HG02763 (cell line): Measurements from ENCODE around the gene GFRA4.

ENCODE experiments used
- ATAC-seq: cut with Tn5 transposase; IDR thresholded peaks from one replicate; pipeline ENCODE4 v1.9.1; 2021; ENCODE audit warnings: mild to moderate bottlenecking, moderate library complexity; ENCODE audit not compliant: unreplicated experiment

GFRA4 gene

DNA sequence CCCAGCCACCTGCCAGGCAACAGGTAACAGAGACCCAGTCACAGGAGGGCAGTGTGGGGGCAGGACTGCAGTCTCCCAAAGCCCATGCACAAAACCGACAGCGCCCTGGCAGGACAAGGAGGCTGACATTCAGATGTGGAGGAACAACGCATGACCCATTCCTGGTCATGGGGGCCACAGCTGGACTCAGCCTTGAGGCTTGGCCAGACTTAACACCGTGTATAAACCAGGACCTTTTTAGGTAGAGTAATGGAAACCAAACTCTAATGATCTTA, 8.1 kb downstream of the GFRA4 start:
- no peak for ATAC-seq

DNA sequence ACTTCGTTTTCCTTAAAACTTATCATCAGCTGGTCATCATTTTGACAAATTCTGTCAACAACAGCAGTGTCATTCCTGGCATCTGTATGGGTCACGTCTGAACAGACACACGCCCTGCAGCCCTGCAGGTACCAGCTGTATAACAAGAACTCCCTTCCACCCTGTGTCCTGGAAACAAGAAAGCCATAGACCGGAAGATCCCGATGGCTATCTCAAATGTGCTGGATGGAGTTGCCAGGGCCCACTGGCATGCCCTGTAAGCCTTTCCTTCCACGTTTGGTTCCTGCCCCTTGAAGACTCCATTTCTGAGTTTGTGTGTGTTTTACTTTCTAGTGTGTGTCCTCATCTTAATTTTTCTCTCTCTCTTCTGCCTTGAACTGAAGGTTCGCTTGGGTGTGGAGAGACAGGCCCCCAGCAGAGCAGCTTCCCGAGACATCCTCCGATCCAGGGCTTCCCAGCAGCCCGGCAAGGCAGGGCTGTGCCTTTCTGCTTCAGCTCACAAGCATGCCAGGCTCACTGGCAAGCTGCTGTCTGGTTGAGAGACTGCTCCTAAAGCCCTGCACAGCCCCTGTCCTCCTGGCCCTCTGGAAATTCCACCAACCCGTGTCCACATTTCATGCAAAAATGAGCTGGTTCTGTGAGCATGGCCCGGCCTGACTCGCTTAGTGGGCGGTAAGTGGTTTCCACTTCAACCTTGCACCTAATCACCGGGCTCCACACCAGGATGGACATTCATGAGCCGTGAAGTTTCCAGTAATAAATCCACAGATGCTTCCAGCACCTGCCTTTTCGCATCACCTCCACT, 8.7 kb downstream of the GFRA4 start:
- ATAC-seq = no peak

DNA sequence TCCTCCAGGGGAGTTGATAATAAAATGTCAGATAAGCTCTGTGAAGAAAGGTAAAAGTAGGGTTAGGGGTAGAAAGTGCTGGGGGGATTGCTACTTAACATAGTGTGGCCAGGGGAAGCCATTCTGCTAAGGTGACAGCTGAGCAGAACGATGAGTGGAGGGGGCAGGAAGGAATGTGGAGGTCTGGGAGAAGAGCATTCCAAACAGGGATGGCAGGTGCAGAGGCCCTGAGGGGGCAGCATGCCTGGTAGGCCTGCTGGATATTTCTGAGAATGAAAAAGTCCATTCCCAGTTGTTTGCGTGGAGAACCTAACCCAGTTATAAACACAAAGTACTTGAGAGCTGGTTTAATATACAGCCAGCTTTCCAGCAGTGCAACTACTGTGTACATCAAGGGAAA, 9.3 kb downstream of the GFRA4 start:
- no peak for ATAC-seq

DNA sequence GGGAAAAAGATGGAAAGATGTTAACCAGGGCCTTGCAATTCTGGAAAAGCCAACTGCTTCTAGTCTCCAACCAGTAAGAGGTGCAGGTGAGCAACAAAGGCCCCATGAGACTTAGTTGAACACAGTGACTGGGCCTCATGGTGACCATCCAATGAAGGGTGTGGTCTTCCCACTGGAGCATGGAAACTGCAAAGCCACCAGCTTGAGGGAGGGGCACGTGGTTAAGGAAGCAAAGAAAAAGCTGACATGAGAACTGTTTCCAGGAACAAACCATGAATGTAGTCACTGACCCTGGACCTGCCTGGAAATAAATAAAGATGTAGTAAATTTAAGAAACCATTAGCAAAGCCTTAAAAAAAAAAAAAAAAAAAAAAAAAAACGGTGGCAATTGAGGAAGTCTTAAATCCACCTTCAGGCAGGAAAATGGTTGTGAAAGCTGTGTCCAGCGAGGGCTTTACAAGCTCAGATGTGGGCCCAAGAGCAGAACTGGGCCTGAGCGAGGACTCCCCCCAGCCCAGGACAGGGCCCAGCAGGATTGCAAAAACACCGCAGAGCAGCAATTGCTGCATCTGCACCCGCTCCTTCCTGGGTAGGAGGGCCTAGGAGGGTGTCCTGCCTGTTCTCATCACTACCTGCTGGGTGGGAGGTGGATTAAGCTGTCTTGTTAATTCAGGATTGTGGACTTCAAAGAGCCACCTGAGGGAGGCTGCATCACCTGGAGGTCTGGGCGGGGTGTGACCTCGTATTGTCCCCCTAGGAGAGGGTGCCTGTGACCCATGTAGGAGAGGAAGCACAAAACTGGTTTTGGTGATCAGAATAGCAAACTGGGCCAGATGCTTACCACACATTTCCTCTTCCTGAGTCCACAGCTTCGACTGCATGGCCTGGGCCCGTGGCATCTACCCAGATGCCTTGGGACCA, 10.3 kb downstream of the GFRA4 start:
- no peak for ATAC-seq

DNA sequence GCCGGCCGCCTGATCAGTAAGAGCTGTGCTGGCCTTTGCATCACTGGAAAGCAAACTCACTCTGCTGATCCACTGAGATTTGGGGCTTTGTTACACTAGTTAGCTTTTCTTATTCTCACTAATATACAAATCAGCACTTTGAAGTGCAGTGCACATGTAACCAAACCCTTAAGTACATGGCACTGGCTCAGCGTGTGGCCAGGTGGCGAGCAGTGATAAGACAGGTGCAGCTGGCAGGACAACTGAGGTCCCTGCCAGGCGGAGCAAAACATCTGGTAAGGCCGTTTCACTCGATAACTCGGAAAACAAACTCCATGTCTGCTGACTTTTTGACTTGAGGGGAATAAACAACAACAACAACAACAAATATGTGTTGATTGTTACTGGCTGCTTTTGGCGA, 11.0 kb downstream of the GFRA4 start:
- no peak for ATAC-seq

DNA sequence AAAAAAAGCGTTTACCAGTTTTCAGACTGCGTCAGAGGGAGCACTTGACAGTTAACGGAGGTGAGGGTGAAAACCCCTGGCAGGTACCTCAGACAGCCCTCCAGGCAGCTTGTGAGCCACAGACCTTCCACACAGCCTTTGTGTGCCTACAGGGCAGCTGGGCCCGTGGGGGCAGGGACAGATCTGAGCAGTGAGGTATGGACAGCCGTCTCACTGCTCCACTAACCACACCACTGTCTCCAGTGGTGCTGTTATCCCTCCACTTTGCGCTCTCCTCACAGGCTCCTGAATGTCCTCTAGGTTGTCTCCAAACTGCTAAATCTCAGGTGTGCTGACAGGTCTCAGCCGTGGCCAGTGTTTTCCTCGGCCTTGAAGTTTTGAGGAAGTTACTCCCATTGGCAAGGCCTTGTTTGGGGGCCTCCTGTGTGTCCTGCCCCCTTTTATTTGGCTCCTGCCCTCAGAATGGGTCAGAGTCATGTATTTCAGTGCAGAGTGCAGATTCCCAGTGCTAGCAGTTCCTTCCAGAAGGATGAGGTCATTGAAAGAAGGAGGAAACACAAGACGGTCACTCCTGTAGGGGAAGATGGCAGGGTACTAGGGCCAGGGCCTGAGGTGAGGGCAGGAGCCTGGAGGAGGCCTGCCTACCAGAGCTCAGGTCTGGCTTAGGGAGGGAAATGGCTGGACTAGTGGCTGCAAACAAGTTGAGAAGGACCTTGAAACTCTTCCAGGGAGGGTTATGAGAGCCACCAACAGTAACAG, 11.8 kb downstream of the GFRA4 start:
- no peak for ATAC-seq

DNA sequence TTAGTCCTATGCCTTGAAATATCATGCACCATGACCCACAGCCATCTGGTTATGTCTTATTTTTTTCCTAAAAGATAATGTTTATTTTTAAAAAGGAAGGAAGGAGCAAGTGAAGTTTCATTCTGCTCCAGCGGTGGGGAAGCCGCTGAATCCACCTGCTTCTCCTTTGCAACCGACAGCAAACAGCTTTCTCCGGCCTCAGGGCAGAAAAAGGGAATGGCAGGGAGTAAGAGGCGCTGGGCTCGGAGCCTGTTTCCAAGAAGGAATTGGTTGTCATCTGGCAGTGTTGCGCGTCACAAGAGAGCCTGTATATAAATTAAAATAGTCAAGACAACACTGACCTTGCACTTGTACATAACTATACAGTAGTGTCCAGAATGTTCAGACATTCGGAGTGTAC, 14.2 kb downstream of the GFRA4 start:
- ATAC-seq = no peak

DNA sequence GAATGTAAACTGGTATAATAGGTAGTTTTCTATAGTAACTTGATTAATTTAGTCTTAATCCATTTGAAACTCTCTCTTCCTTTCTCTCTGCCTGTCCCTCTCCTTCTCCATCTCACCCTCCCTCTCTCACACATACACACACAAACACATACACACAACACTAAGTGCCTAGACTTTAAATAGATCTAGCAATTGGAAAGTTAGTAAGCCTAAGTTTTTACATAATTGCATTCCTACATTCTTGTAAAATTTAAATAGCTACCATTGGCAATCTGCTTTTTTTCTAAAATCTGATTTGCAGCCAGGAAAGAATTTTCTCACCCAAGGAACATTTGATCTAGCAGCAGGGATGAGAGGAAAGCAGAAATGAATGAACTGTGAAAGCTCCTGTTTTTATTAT, 15.7 kb downstream of the GFRA4 start:
- no peak for ATAC-seq

DNA sequence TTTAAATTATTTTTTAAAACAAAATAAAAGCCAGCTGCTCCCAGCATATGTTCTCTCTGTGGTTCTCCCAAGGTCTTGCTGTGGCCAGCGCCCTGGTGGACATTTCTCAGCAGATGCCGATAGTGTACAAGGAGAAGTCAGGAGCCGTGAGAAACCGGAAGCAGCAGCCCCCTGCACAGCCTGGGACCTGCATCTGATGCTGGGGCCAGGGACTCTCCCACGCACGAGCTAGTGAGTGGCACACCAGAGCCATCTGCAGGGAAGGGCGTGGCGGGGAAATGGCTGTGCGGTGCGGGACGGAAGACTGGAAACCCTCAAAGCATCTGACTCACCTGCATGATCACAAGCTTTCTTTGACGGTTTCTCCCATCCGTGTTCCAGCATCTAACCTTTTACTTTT, 16.5 kb downstream of the GFRA4 start:
- ATAC-seq = no peak

DNA sequence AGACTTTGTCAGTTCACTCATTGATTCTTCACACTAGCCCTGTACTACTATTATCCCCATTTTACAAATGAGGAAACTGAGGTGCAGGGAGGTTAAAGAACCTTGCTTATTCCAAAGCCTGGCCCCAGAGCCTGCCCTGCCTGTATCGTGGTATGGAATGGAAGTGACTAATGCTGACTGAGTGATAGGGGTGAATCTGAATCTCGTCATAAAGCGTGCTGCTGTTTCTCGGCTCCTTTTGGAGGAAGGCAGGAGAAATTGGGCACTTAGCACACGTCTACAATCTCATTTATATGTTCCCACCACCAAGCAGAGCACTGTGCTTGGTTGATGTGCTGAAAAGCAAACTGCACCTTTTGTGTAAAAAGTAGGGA, 17.1 kb downstream of the GFRA4 start:
- no peak for ATAC-seq

DNA sequence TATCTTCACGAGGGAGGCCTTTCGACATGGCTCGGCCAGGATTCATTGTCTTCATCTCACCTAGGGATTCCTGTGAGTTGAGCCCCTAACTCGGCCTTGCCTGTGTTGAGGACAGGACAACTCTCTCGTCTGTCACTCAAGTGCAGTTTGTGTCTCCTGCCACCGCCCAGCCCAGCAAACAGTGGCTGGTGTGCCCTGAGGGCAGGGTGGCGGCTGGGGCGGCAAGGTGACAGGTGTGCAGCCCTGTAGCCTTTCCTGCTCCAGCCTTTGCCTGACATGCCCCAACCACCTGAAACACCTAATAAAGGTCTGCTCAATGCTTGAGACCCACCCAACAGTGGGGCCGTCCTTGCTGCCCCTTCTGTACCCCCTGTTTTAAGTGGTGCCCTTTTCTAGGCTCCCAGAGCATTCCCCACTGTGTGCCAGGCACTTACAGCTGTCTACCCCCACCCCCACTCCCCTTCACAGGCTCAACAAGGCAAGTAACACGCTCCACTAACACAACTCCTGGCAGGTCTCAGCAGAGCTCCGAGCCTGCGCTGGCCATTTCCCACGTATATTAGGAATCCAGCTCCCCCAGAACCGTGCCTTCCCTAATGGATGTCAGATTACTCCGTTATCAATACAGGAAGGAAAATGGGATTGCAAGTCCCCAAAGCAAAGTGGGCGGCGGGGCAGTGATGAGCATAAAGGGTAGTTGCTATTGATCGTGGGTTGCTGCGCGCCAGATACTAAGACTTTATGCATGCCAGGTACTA, 17.7 kb downstream of the GFRA4 start:
- ATAC-seq = no peak

DNA sequence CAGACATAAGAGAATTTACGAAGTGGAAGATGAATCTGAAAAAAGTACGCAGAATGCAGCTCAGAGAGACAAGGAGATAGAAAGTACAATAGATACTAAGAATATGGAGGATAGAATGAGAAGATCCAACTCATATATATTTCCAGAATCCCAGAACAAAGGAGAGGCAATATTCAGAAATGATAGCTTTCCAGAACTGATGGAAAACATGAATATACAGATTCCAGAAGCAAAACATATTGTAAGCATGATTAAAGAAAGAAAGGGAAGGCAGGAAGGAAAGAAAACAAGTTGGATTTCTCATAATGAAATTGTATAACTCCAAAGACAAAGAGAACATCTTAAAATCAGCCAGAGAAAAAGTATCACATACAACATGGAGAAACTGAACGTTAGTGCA, 22.9 kb downstream of the GFRA4 start:
- no peak for ATAC-seq

DNA sequence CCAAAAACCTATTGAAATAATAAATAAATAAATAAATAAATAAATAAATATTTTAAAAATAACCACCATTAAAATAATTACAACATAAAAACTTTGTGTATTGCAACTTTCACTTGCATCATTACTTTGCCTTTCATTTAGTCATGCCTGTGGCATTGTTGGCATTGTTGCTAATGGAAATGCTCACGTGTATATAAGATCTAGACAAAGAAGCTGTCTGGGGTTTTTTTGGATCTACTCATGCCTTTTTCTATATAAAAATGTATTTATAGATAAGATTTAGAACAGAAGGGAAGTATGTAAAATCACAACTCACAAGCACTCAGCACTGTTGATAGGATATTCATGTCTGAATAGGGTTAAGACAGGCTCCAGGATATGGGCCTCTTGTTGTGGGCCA, 27.9 kb downstream of the GFRA4 start:
- no peak for ATAC-seq

DNA sequence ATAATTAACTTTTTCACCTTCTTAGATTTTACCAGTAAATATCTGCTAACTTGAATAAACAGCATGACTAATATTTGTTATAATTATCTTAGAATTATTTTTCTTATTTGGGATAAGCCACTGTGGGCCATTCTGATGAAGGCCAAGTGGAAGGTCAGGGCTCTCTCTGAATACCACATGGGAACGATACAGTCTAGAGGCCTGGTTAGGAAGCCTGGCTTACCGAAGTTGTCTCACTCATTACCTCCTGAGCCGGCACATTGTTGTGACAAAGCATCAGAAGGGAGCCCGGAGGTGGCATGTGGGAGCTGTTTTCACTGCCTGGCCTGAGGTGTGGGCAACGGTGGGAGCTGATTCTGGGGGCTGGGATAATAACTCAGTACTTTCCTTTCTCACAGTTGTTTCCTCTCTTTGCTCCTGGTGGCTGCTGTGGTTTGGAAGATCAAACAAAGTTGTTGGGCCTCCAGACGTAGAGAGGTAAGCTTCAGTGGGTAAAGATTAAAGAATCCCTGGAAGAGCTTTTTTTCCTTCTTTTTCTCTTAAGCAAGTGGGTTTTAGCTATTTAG, 29.2 kb downstream of the GFRA4 start:
- ATAC-seq = no peak

DNA sequence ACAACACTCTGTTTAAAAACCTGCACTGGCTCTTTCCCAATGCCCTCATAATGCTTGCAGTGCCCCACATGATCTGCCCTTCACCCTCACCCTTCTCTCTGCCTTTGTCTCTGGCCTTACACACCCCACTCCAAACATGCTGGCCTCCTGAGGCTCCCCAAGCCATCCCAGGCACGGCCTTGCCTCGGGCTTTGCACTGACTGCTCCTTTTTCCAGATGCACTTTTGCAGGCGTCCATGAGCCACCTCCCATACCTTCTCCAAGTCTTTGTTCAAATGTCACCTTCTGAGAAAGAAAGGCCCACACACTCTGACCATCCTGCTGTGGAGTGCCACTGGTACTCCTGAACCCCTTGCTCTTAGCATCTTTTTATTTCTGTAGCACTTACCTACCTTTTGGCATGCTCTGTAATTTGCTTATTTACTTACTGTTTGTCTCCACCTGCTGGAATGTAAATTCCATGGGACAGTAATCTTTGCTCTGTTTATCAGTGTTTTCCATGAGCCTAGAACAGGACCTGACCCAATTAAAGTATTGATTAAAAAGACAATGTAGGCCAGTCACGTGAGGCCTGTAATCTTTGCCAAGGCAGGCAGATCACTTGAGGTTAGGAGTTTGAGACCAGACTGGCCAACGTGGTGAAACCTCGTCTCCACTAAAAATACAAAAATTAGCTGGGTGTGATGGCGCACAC, 30.7 kb downstream of the GFRA4 start:
- ATAC-seq = no peak

DNA sequence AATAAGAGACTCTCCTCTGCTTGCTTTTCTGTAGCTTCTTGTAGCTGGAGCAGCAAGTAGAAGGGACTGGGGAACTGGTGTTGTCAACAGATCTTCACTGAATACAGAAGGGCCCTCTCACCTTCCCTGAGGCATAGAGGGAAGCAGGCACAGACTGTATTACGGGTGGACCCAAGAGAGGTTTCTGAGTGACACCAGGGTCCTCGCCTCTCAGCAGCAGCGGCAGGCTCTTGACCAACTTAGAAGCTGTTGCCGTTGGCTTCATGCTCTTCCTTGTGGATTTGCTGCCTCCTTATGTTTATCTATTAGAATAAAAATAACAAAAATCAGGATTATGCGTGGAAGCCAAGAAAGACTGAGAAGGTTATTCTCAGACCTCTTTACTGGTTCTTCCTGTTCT, 31.7 kb downstream of the GFRA4 start:
- ATAC-seq = no peak

DNA sequence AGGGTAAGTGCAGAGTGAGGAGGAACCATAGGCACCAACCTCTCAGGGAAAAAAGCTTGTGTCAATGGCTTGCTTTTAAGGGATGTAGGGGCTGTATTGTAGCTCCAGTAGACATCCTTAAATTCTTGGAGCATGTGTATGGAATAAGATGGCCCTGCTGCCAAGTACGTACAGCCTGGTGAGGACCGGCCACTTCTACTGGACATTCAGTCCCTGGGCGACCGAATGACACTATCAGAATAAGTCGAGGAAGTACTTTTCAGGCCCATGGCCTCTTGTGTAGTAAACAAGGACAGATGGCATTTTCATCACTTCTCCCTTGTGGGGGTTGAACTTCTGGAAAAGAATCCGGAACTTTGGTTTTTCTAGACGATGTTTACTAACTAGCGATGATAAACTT, 32.8 kb downstream of the GFRA4 start:
- ATAC-seq = no peak

DNA sequence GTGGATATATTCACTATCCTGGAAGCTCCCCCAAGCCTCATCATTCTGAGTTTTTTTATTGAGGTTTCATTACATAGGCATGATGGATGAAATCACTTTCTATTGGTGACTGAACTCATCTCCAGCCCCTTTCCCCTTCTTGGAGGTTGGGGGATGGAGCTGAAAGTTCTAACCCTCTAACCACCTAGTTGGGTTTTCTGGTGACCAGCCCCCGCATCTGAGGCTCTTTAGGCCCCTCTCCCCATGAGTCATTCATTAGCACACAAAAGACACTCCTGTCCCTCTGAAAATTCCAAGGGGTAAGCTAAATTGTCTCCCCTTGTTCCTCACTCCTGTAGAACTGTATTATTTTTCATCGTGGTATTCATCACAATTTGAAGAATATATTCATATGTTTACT, 33.3 kb downstream of the GFRA4 start:
- no peak for ATAC-seq

DNA sequence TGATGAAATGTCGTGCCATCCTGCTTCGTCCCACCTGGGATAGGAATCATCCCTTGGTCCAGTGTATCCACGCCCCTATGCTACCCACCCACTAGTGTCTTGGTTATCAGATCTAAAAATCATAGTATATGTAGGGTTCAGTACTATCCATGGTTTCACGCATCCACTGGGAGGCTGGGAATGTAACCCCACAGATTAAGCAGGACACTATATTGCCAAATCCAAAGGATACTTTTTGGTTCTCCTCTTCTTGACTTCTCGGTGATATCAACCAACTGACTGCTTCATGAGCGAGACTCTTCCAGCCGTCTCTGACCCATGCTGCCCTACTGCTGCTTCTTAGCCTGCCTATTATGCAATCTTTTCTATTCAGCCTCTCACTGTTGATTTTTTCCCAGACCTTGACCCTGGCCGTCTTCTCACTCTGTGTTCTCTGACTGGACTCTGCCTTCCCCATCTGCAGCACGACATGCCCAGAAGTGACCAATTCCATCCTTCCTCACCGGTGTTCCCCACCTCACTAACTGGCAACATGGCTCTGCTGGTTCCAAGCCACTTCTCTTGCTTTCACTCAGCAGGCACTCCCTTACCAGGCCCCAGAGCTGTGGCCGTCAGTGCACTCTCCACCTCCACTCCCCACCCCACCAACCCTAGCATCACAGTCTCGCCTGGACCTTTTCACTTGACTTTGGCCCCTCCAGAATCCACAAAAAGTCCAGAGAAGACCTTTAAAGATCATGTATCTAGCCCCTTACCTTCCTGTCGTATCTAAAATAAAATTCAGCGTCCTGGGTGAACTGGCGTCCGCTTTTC, 34.5 kb downstream of the GFRA4 start:
- no peak for ATAC-seq
